Psoas muscle (tissue), 8 donors: ENCODE measurements around the gene TRIM32. TPM values are rescaled to one million over a fixed set of nuclear protein-coding genes. Genes with fewer than 3 reads are reported as not detected.

Experiments used
- ATAC-seq, 4 donors: fragments of 200-7000 bp; cut with Tn5 transposase; one replicate each; pipeline ENCODE4 v1.9.1; 2020; ENCODE audit warnings: moderate library complexity in 3 of 4, mild to moderate bottlenecking in 2 of 4
- DNase-seq, 2 donors: peaks; one replicate each; pipeline ENCODE4 v3.0.0-alpha.2; 2020
- H3K27ac ChIP-seq: fragments of 200-600 bp; one replicate; pipeline ENCODE4 v1.8.0; 2022
- H3K27me3 ChIP-seq, 3 donors: fragments of 200-600 bp in 1 of 3; one replicate each; pipeline versions ENCODE4 v1.6.1 to v1.8.0; 2013 to 2022; ENCODE audit warnings: low read length in 2 of 3, mild to moderate bottlenecking in 2 of 3, moderate library complexity in 1 of 3; ENCODE audit not compliant: insufficient read depth in 3 of 3
- H3K36me3 ChIP-seq, 2 donors: fragments of 200-600 bp in 1 of 2; one replicate each; pipeline versions ENCODE4 v1.6.1 to v1.8.0; 2013 to 2022; ENCODE audit warnings: low read depth in 1 of 2, mild to moderate bottlenecking in 1 of 2, moderate library complexity in 1 of 2; ENCODE audit not compliant: insufficient read depth in 1 of 2
- H3K4me1 ChIP-seq: fragments of 200-600 bp; one replicate; pipeline ENCODE4 v1.8.0; 2022
- H3K4me3 ChIP-seq: fragments of 200-600 bp; one replicate; pipeline ENCODE4 v1.8.0; 2022; ENCODE audit warnings: mild to moderate bottlenecking
- H3K9me3 ChIP-seq: fragments of 200-600 bp; one replicate; pipeline ENCODE4 v1.8.0; 2022
- WGBS, 3 donors: extraction: QIAGEN DNeasy Blood & Tissue Kit; methylation state at CpG; one replicate each; pipeline versions ENCODE4 v1.1.6 to v1.1.7; 2013; 5-methylcytosine and 5-hydroxymethylcytosine counted together
- intact Hi-C, 2 donors: fragments of 100-400 bp; cut with DNase I; formaldehyde crosslinking; loops; one replicate each; pipeline versions ENCODE4 v1.11.0 to v1.14.2; 2022
- polyA plus RNA-seq, 3 donors: library from polyadenylated mRNA; stranded (reverse); fragments of 200-250 nt; gene quantifications; one replicate each; pipeline ENCODE4 v1.2.3, GENCODE V29; 2013
- total RNA-seq, 4 donors: library from RNA; stranded (reverse); fragmentation: NEBNext Ultra II Directional in 2 of 4; extraction: Animal tissue kit (Norgen Biotek cat#: 25700) in 2 of 4; gene quantifications; one replicate each; pipeline versions ENCODE4 v1.2.1 to v1.2.4, GENCODE V29; 2021 to 2023
- TF ChIP-seq, protein P1 (sequence below): fragments of 200-600 bp; IDR thresholded peaks from one replicate; pipeline ENCODE4 v1.8.0; 2022; ENCODE audit warnings: antibody characterized with exemption
- donor health status: healthy with polysubstance abuse.
- donor health status: DM: no; HTN: no; CAD: no; lungs with moderate emphysema.
- donor health status: Bipolar disorder and iron deficiency.
- donor health status: healthy.
- donor health status: DM: yes; HTN: yes; CAD: no.
- donor health status: DM: no; HTN: no; CAD: no.
- donor health status: DM: no; HTN: no; CAD: no.
- donor health status: DM: yes; HTN: yes; CAD: no.

Gene TRIM32
- total and polyA plus RNA-seq, 7 donors = 6.1 to 47.4 (median 15.3) TPM

DNA sequence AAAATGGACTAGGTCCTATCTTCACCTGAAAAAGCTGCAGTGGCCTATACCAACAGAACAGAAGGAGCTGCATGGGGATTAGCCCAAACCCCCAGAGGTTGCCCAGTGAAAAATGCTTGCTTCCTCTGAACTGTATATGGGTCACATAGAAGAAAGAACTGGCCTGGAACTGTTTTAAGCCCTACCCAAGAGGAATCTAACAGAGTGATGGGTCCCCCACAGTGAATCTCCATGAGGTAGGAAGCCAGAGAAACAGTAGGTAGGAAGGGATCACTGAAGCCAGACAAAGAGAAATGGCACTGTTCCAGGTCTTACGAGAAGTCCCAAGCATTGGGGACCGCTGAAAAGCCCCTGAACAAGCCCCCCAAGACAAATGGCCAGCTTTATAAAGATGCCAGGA is 28.8 kb upstream of the TRIM32 start:
- no peak for ATAC-seq
- TF ChIP-seq, protein P1, sequence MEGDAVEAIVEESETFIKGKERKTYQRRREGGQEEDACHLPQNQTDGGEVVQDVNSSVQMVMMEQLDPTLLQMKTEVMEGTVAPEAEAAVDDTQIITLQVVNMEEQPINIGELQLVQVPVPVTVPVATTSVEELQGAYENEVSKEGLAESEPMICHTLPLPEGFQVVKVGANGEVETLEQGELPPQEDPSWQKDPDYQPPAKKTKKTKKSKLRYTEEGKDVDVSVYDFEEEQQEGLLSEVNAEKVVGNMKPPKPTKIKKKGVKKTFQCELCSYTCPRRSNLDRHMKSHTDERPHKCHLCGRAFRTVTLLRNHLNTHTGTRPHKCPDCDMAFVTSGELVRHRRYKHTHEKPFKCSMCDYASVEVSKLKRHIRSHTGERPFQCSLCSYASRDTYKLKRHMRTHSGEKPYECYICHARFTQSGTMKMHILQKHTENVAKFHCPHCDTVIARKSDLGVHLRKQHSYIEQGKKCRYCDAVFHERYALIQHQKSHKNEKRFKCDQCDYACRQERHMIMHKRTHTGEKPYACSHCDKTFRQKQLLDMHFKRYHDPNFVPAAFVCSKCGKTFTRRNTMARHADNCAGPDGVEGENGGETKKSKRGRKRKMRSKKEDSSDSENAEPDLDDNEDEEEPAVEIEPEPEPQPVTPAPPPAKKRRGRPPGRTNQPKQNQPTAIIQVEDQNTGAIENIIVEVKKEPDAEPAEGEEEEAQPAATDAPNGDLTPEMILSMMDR = no peak
- H3K27me3 ChIP-seq = no peaks in the 10 kb centered on the region
- WGBS, 3 donors = 90 to 95% (median 94%) methylated on average over 2 of the region's 2 CpGs
- H3K9me3 ChIP-seq = no peaks in the 10 kb centered on the region
- H3K36me3 ChIP-seq = no peaks in the 10 kb centered on the region
- no peak overlapping the region for H3K4me3 ChIP-seq
- no peak for DNase-seq
- intact Hi-C loops = loop anchor here in 1 of 2 donors (10.0 kb wide), 2 partner anchors 163 to 773 kb away; no protein-coding TSS in a partner anchor
- no peak overlapping the region for H3K27ac ChIP-seq
- H3K4me1 ChIP-seq = peaks cover 10% of the 10 kb centered on the region

- TF ChIP-seq, protein P1 = peak; percentile 78
- no peak for DNase-seq
- WGBS, 3 donors = 62 to 69% (median 68%) methylated on average over 7 of the region's 7 CpGs
- Histone ChIP-seq H3K9me3 (no peaks in the 10 kb centered on the region), H3K36me3 (no peaks in the 10 kb centered on the region), H3K4me1 (peaks cover 10% of the 10 kb centered on the region), H3K27ac (no peak overlapping the region), H3K4me3 (no peak overlapping the region), H3K27me3 (no peaks in the 10 kb centered on the region)
- intact Hi-C loops = loop anchor here (2.0 to 5.0 kb wide), 4 partner anchors 499 to 1069 kb away; partner anchors contain the start of gene PAPPA (in 1 of the 2)
- ATAC-seq = peak; percentile 78 to 95 (median 90)
Measured at GRCh38 chr9:116661037-116661954, 25.8 kb upstream of the TRIM32 start.

DNA sequence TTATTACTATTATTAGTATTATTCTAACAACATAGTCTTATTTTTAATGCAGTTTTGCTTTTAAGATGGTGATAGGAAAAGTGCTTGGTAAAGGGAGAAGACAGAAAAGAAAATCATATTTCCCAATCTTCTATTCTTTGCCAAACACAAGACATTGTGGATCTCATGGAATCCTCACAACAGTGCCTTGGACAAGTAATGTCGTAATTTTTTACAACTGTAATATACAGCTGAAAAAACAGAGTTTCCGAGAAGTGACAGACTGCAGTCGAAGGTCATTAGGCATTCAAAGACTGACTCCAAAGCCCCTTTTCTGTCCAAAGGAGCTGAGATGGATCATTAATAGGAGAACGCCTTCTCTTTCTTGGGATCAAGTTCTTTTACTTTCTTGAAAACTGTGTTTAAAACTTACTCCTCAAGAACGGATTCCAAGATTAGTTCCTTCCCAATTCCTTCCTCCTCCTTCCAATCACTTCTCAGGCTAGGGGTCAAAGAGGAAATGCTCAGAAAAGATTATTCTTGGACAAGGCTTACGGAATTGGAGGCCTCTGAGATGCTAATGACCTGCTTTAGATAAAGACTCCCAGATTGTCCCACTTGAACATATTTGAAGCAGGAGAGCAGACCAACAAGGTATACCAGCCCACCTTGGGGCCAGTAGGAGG is 24.3 kb upstream of the TRIM32 start:
- ATAC-seq = peak in 2 of 4 donors; percentile 40 to 56

DNA sequence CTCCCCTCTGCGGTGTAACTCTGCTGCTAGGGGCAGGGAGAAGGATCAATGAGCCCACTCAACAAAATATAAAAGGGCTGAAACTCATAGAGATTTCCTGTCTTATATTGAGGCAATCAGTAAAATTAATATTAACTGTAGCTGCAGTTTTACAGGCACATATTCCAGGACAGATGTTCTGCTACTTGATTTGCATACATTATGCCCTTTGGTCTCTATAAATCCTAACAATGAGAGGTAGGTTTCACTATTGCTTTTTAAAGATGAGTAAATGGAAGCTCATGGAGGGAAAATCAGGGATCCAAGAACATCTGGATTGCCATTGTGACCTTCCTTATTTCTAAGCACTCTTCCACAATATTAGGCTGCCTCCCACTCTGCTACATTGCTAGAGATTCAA is 23.5 kb upstream of the TRIM32 start:
- TF ChIP-seq, protein P1 = no peak
- H3K9me3 ChIP-seq = no peaks in the 10 kb centered on the region
- no peaks in the 10 kb centered on the region for H3K27me3 ChIP-seq
- H3K4me1 ChIP-seq = peaks cover 4% of the 10 kb centered on the region
- WGBS, 3 donors = 93 to 100% (median 97%) methylated on average over 1 of the region's 1 CpG
- DNase-seq = no peak
- intact Hi-C loops = loop anchor here (5.0 kb wide), 3 partner anchors 501 to 1071 kb away; no protein-coding TSS in a partner anchor
- no peaks in the 10 kb centered on the region for H3K36me3 ChIP-seq
- no peak for ATAC-seq
- no peak overlapping the region for H3K27ac ChIP-seq
- no peak overlapping the region for H3K4me3 ChIP-seq

More for the DNA sequence above, 24.3 kb upstream of the TRIM32 start:
- intact Hi-C loops = loop anchor here (5.0 kb wide), 3 partner anchors 500 to 1070 kb away; no protein-coding TSS in a partner anchor
- no peaks in the 10 kb centered on the region for H3K36me3 ChIP-seq
- no peak overlapping the region for H3K4me3 ChIP-seq
- H3K27me3 ChIP-seq = no peaks in the 10 kb centered on the region
- TF ChIP-seq, protein P1 = no peak
- no peaks in the 10 kb centered on the region for H3K9me3 ChIP-seq
- WGBS, 3 donors = 70 to 76% (median 74%) methylated on average over 6 of the region's 6 CpGs
- DNase-seq = no peak
- H3K27ac ChIP-seq = no peak overlapping the region
- peaks cover 4% of the 10 kb centered on the region for H3K4me1 ChIP-seq
